Caco-2 (cell line): ENCODE data around the gene SRRM2. TPM values are rescaled to one million over a fixed set of nuclear protein-coding genes. Genes with fewer than 3 reads are reported as not detected.

Source experiments
- BruUV-seq: library from RNA; stranded (reverse); fragments of 400-500 nt; replicated peaks from 2 replicates; lab custom pipeline; 2021; lab: Mats Ljungman, UMichigan
- CTCF ChIA-PET: fragments of 300-600 bp; sonication (Branson Sonifier 250); formaldehyde crosslinking; loops from one replicate; lab custom pipeline; 2022; ENCODE audit warnings: antibody characterized with exemption; lab: Charles Lee
- POLR2A ChIA-PET: fragments of 300-600 bp; sonication (Branson Sonifier 250); formaldehyde crosslinking; loops from one replicate; lab custom pipeline; 2022; ENCODE audit warnings: antibody characterized with exemption; lab: Charles Lee
- DNase-seq, 2 experiments: peaks; one replicate each; pipeline versions ENCODE4 v3.0.0 to v3.0.0-alpha.2; 2020 to 2022
- H3K27me3 ChIP-seq: replicated peaks from 2 replicates; pipeline ENCODE4 v1.6.0; 2011; ENCODE audit warnings: low read length; ENCODE audit not compliant: control insufficient read depth, insufficient read depth
- H3K36me3 ChIP-seq: 2 replicates; pipeline ENCODE4 v1.5.1; 2011; ENCODE audit warnings: low read length; ENCODE audit not compliant: control insufficient read depth, insufficient read depth
- H3K4me1 ChIP-seq: fragments of 250-450 bp; sonication (Bioruptor Pico); 2 replicates; pipeline ENCODE4 v1.5.1; 2020; ENCODE audit warnings: mild to moderate bottlenecking
- H3K4me3 ChIP-seq: 2 replicates; pipeline ENCODE4 v1.5.1; 2011; ENCODE audit warnings: low read depth, mild to moderate bottlenecking, control low read depth, low read length
- H3K9me3 ChIP-seq: fragments of 250-450 bp; sonication (Bioruptor Pico); 2 replicates; pipeline ENCODE4 v1.5.1; 2020; ENCODE audit warnings: mild to moderate bottlenecking, moderate library complexity
- H3K27ac Mint-ChIP-seq: one replicate; pipeline ENCODE4 v1.8.0; 2022; ENCODE audit warnings: mixed read lengths; ENCODE audit not compliant: unreplicated experiment
- H3K27me3 Mint-ChIP-seq: one replicate; pipeline ENCODE4 v1.8.0; 2022; ENCODE audit warnings: mixed read lengths; ENCODE audit not compliant: insufficient read depth, unreplicated experiment
- H3K36me3 Mint-ChIP-seq: one replicate; pipeline ENCODE4 v1.8.0; 2022; ENCODE audit warnings: mild to moderate bottlenecking, mixed read lengths; ENCODE audit not compliant: insufficient read depth, unreplicated experiment
- H3K4me1 Mint-ChIP-seq: one replicate; pipeline ENCODE4 v1.8.0; 2022; ENCODE audit warnings: low read depth, mixed read lengths; ENCODE audit not compliant: unreplicated experiment
- H3K4me3 Mint-ChIP-seq: one replicate; pipeline ENCODE4 v1.8.0; 2022; ENCODE audit warnings: mild to moderate bottlenecking, moderate library complexity, mixed read lengths; ENCODE audit not compliant: unreplicated experiment
- H3K9me3 Mint-ChIP-seq: one replicate; pipeline ENCODE4 v1.8.0; 2022; ENCODE audit warnings: mixed read lengths; ENCODE audit not compliant: unreplicated experiment
- intact Hi-C: fragments of 100-400 bp; cut with micrococcal nuclease; formaldehyde crosslinking; loops from one replicate; pipeline ENCODE4 v1.10.0; 2022; ENCODE audit not compliant: unreplicated experiment
- total RNA-seq: library from RNA; stranded (reverse); gene quantifications from 2 replicates; pipeline ENCODE4 v1.2.3, GENCODE V29; 2022
- TF ChIP-seq, protein P1 (sequence below), 2 experiments: fragments of 200-600 bp in 1 of 2; IDR thresholded peaks; 1 replicate in 1 of 2; 2 replicates in 1 of 2; pipeline versions ENCODE4 v1.5.1 to v1.8.0; 2011 to 2022; ENCODE audit warnings: antibody characterized with exemption in 1 of 2, control low read depth in 1 of 2, inconsistent platforms in 1 of 2, low read depth in 1 of 2, low read length in 1 of 2, mild to moderate bottlenecking in 1 of 2, moderate library complexity in 1 of 2; ENCODE audit not compliant: insufficient read depth in 1 of 2, severe bottlenecking in 1 of 2, unreplicated experiment in 1 of 2

Gene SRRM2
- total RNA-seq, 1 experiment from 2014 or later = 332 TPM

GRCh38 chr16:2724816-2725348 is 27.6 kb upstream of the SRRM2 start:
- no peaks in the 10 kb centered on the region for H3K4me1 Mint-ChIP-seq
- Histone ChIP-seq H3K27me3 (no peaks in the 10 kb centered on the region), H3K4me1 (peaks cover 11% of the 10 kb centered on the region), H3K4me3 (no peak overlapping the region), H3K9me3 (no peaks in the 10 kb centered on the region), H3K36me3 (no peaks in the 10 kb centered on the region)
- ChIA-PET POLR2A (interaction anchor here (1.4 kb wide), 1 partner anchor 26 kb away, joined by 3 read pairs; no protein-coding TSS in a partner anchor), CTCF (no interaction called here)
- no peak for DNase-seq
- TF ChIP-seq, protein P1, sequence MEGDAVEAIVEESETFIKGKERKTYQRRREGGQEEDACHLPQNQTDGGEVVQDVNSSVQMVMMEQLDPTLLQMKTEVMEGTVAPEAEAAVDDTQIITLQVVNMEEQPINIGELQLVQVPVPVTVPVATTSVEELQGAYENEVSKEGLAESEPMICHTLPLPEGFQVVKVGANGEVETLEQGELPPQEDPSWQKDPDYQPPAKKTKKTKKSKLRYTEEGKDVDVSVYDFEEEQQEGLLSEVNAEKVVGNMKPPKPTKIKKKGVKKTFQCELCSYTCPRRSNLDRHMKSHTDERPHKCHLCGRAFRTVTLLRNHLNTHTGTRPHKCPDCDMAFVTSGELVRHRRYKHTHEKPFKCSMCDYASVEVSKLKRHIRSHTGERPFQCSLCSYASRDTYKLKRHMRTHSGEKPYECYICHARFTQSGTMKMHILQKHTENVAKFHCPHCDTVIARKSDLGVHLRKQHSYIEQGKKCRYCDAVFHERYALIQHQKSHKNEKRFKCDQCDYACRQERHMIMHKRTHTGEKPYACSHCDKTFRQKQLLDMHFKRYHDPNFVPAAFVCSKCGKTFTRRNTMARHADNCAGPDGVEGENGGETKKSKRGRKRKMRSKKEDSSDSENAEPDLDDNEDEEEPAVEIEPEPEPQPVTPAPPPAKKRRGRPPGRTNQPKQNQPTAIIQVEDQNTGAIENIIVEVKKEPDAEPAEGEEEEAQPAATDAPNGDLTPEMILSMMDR (IDR thresholded peaks at IDR 0.05; ENCODE audit: insufficient read depth in 1 of 2, low read depth in 1 of 2, low read length in 1 of 2, severe bottlenecking in 1 of 2, unreplicated experiment in 1 of 2) = no peak
- H3K36me3 Mint-ChIP-seq = no peaks in the 10 kb centered on the region
- H3K27me3 Mint-ChIP-seq = peaks cover 3% of the 10 kb centered on the region
- BruUV-seq = no TSS peak
- no peak overlapping the region for H3K4me3 Mint-ChIP-seq
- intact Hi-C loops = no loop called here
- H3K9me3 Mint-ChIP-seq = no peaks in the 10 kb centered on the region
- H3K27ac Mint-ChIP-seq = no peak overlapping the region

DNA sequence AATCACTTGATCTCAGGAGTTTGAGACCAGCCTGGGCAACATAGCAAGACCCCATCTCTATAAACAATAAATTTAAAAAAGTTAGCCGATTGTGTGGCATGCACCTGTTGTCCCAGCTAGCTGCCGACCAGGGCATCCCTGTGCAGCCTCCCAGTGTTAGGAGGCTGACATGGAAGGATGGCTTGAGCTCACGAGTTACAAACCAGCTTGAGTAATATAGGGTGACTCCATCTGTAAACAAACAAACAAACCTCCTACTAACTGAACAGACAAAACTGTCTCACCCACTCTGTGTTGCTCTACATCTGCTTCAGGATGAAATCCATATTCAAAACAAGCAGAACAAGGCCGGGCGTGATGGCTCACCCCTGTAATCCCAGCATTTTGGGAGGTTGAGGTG is 25.5 kb upstream of the SRRM2 start:
- POLR2A ChIA-PET = no interaction called here
- intact Hi-C loops = no loop called here
- H3K9me3 ChIP-seq = no peaks in the 10 kb centered on the region
- H3K4me3 Mint-ChIP-seq = no peak overlapping the region
- no peaks in the 10 kb centered on the region for H3K27me3 ChIP-seq
- CTCF ChIA-PET = no interaction called here
- 0 out of 2 replicates have a peak, but pooled peaks cover 5% of the 10 kb centered on the region for H3K4me1 ChIP-seq
- no TSS peak for BruUV-seq
- H3K36me3 Mint-ChIP-seq = no peaks in the 10 kb centered on the region
- DNase-seq = no peak
- H3K27ac Mint-ChIP-seq = no peak overlapping the region
- peaks cover 3% of the 10 kb centered on the region for H3K27me3 Mint-ChIP-seq
- H3K4me1 Mint-ChIP-seq = no peaks in the 10 kb centered on the region
- no peaks in the 10 kb centered on the region for H3K36me3 ChIP-seq
- H3K4me3 ChIP-seq = no peak overlapping the region
- TF ChIP-seq, protein P1 (IDR thresholded peaks at IDR 0.05; ENCODE audit: insufficient read depth in 1 of 2, low read depth in 1 of 2, low read length in 1 of 2, severe bottlenecking in 1 of 2, unreplicated experiment in 1 of 2) = no peak
- no peaks in the 10 kb centered on the region for H3K9me3 Mint-ChIP-seq

- BruUV-seq = no TSS peak
- no peaks in the 10 kb centered on the region for H3K9me3 Mint-ChIP-seq
- peaks cover 3% of the 10 kb centered on the region for H3K27me3 Mint-ChIP-seq
- no peak overlapping the region for H3K4me3 Mint-ChIP-seq
- TF ChIP-seq, protein P1 (IDR thresholded peaks at IDR 0.05; ENCODE audit: insufficient read depth in 1 of 2, low read depth in 1 of 2, low read length in 1 of 2, severe bottlenecking in 1 of 2, unreplicated experiment in 1 of 2) = no peak
- H3K9me3 ChIP-seq = no peaks in the 10 kb centered on the region
- no peaks in the 10 kb centered on the region for H3K27me3 ChIP-seq
- no peak overlapping the region for H3K27ac Mint-ChIP-seq
- H3K4me1 Mint-ChIP-seq = no peaks in the 10 kb centered on the region
- no peaks in the 10 kb centered on the region for H3K36me3 Mint-ChIP-seq
- no peak for DNase-seq
- intact Hi-C loops = no loop called here
- POLR2A ChIA-PET = no interaction called here
- 0 out of 2 replicates have a peak, but pooled peaks cover 7% of the 10 kb centered on the region for H3K4me1 ChIP-seq
- no peak overlapping the region for H3K4me3 ChIP-seq
- CTCF ChIA-PET = no interaction called here
- H3K36me3 ChIP-seq = no peaks in the 10 kb centered on the region
These were observed 24.4 kb upstream of the SRRM2 start for GRCh38 chr16:2728034-2728433.
